ENCODE data around the gene MAD1L1.
"Not testable (repeated sequence)": the region's sequence is repeated elsewhere in the genome, so short reads cannot be mapped to it uniquely, and the experiment has no call there.

Gene MAD1L1

DNA sequence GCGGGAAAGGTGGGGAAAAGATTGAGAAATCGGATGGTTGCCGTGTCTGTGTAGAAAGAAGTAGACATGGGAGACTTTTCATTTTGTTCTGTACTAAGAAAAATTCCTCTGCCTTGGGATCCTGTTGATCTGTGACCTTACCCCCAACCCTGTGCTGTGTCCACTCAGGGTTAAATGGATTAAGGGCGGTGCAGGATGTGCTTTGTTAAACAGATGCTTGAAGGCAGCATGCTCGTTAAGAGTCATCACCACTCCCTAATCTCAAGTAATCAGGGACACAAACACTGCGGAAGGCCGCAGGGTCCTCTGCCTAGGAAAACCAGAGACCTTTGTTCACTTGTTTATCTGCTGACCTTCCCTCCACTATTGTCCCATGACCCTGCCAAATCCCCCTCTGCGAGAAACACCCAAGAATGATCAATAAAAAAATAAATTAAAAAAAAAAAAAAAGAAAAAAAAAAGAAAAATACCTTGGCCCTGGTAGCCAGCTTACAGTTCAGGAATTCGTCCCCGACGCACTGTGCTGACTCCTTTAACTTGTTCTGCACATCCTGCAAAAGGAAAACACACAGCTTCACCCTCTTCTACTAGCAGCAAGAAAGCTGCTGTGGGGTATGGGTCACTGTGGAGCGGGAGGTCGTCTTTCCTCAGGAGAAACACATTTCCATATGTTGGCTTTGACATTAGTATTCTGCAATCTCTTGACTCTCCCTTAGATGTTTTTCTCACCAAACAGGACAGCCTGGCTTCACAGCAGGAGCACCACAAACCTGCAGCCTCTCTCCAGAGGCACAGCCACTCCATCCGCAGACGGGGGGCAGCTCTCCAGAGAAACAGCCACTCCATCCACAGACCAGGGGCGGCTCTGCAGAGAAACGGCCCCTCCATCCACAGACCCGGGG, 36.6 kb upstream of the MAD1L1 start:
- H3K9me3 ChIP-seq; H3K4me3 ChIP-seq; in situ Hi-C loops (cut with MboI; ENCODE audit: low sequenced_read_pairs); H3K36me3 ChIP-seq (replicated peaks); H3K4me1 ChIP-seq; DNase-seq (ENCODE audit: low spot score in 2 of 2); H3K27me3 ChIP-seq (ENCODE audit: low read depth): not testable (repeated sequence)

DNA sequence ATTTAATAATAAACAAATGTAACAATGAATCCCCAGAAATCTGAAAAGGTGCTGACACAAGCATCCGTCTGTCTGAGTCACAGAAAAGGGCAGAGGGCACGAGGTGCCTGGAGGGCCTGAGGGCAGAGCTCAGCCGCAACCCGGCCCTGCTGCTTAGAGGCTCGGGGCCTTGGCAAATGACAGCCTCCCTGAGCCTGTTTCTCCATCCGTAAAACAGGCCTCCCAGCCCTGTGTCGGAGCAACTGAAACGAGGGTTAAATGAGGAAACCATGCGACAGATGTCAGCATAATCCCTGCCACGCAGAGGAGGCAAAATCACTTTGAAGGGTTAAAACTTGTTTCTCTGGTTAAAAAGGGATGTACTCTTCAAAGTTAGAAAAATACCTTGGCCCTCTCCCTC, 34.2 kb upstream of the MAD1L1 start:
- no peaks in the 10 kb centered on the region for H3K9me3 ChIP-seq
- no peaks in the 10 kb centered on the region for H3K27me3 ChIP-seq (ENCODE audit: low read depth)
- no peak overlapping the region for H3K4me3 ChIP-seq
- in situ Hi-C loops (cut with MboI; ENCODE audit: low sequenced_read_pairs), result no loop called here
- no peak for DNase-seq (ENCODE audit: low spot score in 2 of 2)
- H3K36me3 ChIP-seq (replicated peaks), result no peaks in the 10 kb centered on the region; the same call in none of the 2 replicates
- H3K4me1 ChIP-seq, result 0 out of 2 replicates have a peak, but pooled peaks cover 2% of the 10 kb centered on the region

DNA sequence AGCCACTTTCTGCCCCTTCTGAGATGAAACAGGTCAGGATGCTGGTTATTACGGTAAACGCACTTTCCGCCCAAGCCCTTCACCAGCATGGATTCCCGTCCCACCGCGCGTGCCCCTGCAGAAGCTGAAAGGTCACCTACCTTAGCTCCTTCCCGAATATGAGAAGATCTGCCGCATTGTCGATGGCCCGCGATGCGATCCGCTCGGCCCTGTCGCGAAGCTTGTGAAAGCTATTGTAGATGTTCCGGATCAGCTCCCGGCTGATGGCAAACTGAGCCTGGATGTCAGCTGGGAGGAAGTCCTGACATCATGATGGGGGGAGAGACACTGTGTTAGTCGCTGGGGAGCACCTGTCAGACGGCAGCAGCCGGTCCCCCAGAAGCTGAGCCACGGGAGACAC, 31.4 kb upstream of the MAD1L1 start:
- in situ Hi-C loops (cut with MboI; ENCODE audit: low sequenced_read_pairs), result no loop called here
- Histone ChIP-seq H3K4me1 (no peaks in the 10 kb centered on the region), H3K27me3 (ENCODE audit: low read depth) (no peaks in the 10 kb centered on the region), H3K9me3 (no peaks in the 10 kb centered on the region), H3K4me3 (no peak overlapping the region), H3K36me3 (replicated peaks) (no peaks in the 10 kb centered on the region; the same call in 1 of the 2 replicates)
- no peak for DNase-seq (ENCODE audit: low spot score in 2 of 2)

DNA sequence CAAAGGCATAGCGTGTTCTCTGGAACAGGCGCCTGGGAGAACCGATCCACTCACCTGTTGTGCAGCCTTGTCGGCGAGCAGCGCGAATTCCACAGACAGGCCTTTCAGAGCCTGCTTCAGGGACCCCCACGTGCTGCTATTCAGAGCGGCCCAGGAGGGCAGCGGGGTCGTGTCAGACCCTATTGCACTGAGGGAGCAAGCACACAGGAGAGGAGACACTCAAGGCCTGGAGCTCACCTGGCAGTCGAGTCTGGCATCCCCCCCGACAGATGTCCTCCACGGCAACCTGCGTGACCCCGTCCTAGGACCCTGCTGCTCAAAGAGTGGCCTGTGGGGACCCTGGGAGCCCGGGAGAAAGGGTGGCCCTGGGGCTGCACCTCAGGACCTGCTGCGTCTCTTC, 30.4 kb upstream of the MAD1L1 start:
- in situ Hi-C loops (cut with MboI; ENCODE audit: low sequenced_read_pairs), result no loop called here
- DNase-seq (ENCODE audit: low spot score in 2 of 2), result no peak
- Histone ChIP-seq H3K4me3 (no peak overlapping the region), H3K36me3 (replicated peaks) (no peaks in the 10 kb centered on the region; the same call in 1 of the 2 replicates), H3K27me3 (ENCODE audit: low read depth) (no peaks in the 10 kb centered on the region), H3K4me1 (no peaks in the 10 kb centered on the region), H3K9me3 (no peaks in the 10 kb centered on the region)

DNA sequence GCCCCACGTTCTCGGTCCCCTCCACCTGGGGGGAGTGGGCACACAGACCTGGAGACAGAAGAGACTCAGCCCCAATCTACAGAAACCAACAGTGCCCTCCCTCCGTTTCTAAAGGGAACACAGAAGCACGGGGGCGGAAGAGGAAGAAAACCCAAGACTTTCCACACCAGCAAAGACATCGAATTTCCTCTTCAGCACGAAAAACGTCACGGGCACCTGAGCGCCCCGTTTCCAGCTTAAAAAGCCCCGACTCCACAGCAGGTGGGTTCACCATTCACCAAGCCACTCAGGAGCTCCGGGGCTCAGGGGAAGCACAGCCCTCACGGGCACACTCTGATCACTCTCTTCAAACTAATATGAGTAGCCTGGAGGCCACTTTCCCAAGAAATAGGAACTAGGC, 28.9 kb upstream of the MAD1L1 start:
- in situ Hi-C loops (cut with MboI; ENCODE audit: low sequenced_read_pairs), result no loop called here
- Histone ChIP-seq H3K4me3 (no peak overlapping the region), H3K36me3 (replicated peaks) (no peaks in the 10 kb centered on the region; the same call in 1 of the 2 replicates)

DNA sequence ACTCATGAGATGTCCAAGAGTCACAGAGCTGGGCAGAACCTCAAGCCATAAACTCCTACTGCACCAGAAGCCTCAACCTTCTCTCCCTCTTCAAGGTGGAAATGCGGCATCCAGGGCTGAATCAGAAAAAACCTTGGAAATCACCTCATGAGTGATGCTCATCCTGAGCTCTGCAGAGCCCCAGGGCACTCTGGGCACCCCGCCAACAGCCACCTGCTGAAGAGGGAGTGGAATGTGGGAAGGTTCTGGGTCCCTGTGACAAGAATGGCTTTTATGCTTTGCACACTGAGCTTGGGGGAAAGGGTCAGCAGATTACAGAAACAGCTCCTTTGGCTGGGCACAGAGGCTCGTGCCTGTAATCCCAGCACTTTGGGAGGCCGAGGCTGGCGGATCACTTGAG, 28.1 kb upstream of the MAD1L1 start:
- H3K4me3 ChIP-seq, result no peak overlapping the region
- in situ Hi-C loops (cut with MboI; ENCODE audit: low sequenced_read_pairs), result no loop called here
- H3K9me3 ChIP-seq, result no peaks in the 10 kb centered on the region
- H3K4me1 ChIP-seq, result no peaks in the 10 kb centered on the region
- no peaks in the 10 kb centered on the region for H3K27me3 ChIP-seq (ENCODE audit: low read depth)
- DNase-seq (ENCODE audit: low spot score in 2 of 2), result peak; percentile 20 to 76
- no peaks in the 10 kb centered on the region; the same call in 1 of the 2 replicates for H3K36me3 ChIP-seq (replicated peaks)

More for the DNA sequence above, 28.9 kb upstream of the MAD1L1 start:
- no peaks in the 10 kb centered on the region for H3K9me3 ChIP-seq
- DNase-seq (ENCODE audit: low spot score in 2 of 2), result no peak
- no peaks in the 10 kb centered on the region for H3K27me3 ChIP-seq (ENCODE audit: low read depth)
- H3K4me1 ChIP-seq, result no peaks in the 10 kb centered on the region

DNA sequence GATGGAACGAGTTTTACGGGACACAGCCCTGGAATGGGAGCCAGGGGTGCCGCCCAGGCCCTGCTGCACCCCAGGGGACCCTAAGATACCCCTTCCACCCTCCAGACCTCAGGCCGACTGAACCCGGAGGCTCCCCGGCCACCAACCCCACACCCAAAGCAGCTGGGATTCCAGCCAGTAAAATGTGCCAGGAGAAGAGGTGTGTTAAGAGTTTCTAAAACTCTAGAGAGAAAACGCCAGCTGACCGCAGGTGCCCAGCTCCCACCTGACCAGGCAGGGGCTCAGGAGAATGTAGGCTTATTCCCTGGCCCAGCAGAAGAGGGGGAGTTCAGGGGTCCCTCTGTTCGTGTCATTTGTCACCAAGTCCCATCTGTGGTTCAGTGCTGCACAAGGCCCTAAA, 26.7 kb upstream of the MAD1L1 start:
- Histone ChIP-seq H3K9me3 (no peaks in the 10 kb centered on the region), H3K27me3 (ENCODE audit: low read depth) (no peaks in the 10 kb centered on the region), H3K36me3 (replicated peaks) (no peaks in the 10 kb centered on the region; the same call in 1 of the 2 replicates), H3K4me3 (no peak overlapping the region), H3K4me1 (no peaks in the 10 kb centered on the region)
- in situ Hi-C loops (cut with MboI; ENCODE audit: low sequenced_read_pairs), result no loop called here
- DNase-seq (ENCODE audit: low spot score in 2 of 2), result no peak

DNA sequence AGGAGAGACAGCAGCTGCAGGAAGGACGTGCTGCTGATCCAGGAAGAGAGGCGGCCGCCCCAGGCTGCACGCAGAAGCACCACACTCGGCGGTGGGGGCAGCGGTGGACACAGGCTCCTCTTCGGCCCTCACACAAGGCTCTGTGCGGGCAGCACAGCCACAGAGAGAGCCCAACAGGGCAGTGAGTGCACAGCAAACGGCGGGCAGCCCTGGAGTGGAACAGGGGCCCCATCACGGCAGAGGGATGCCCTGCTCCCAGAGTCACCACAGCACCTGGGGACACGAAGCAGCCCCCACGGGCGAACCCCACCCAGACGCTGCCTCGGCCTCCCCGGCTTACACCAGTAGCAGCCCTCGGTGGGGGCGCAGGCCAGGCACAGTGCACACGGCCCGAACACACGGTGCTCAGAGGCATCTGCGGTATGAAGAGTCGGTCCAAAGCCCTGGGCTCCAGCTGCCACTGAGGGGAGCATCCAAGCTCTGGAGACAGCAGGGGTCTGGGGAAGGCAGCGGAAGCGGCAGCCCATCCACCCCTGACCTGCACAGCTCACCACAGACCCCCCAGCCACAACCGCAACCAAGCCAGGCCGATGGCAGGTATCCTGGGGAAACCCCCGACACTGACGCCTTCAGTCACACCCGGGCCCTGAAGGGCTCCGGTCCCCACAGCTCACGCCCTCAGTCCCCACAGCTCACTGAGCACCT, 26.1 kb upstream of the MAD1L1 start:
- H3K27me3 ChIP-seq (ENCODE audit: low read depth), result no peaks in the 10 kb centered on the region
- no peaks in the 10 kb centered on the region for H3K9me3 ChIP-seq
- no peaks in the 10 kb centered on the region for H3K4me1 ChIP-seq
- H3K4me3 ChIP-seq, result no peak overlapping the region
- H3K36me3 ChIP-seq (replicated peaks), result no peaks in the 10 kb centered on the region; the same call in 1 of the 2 replicates
- in situ Hi-C loops (cut with MboI; ENCODE audit: low sequenced_read_pairs), result no loop called here
- no peak for DNase-seq (ENCODE audit: low spot score in 2 of 2)

DNA sequence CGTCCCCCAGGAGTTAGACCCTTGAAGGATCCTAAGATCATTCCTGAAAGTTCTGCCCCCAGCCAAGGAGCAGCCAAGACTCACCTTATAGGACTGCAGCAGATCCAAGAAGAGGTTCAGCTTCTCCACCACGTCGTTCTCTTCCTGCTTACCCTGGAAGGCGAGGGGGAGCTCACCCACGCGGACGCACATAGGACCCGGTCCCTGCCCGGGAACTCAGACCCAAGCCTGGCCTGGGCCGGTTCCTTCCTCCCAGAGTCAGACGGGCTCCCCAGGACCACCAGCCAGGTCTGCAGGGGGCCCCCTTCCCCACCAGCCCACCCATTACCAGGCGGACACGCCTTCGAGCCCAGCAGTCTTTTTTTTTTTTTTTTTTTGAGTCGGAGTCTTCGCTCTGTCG, 24.9 kb upstream of the MAD1L1 start:
- Histone ChIP-seq H3K36me3 (replicated peaks) (no peaks in the 10 kb centered on the region), H3K4me1 (no peaks in the 10 kb centered on the region), H3K4me3 (no peak overlapping the region), H3K9me3 (no peaks in the 10 kb centered on the region), H3K27me3 (ENCODE audit: low read depth) (no peaks in the 10 kb centered on the region)
- in situ Hi-C loops (cut with MboI; ENCODE audit: low sequenced_read_pairs), result no loop called here
- DNase-seq (ENCODE audit: low spot score in 2 of 2), result no peak

DNA sequence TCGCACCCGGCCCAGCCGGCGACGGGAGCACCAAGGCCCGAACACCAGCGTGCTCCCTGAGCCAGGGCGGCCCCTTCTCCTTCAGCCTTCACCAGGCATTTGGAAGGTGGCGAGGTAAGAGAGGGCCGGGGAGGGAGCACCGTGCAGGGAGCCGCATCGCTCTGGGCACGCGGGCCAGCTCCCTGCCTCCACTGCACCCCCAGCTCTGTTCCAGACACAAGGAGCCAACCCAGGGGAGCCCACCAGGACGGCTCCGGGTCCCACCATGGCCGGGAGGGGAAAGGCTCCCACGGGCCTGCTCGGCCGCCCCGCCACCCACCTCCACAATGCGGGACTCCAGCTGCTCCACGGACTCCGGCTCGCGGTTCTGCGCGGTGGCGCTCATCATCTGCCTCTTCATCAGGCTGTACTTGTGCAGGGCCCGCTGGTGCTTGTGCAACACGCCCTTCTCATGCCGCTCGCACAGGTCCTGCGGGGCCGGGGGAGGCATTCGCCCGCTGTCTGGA, 24.4 kb upstream of the MAD1L1 start:
- DNase-seq (ENCODE audit: low spot score in 2 of 2), result no peak
- H3K9me3 ChIP-seq, result no peaks in the 10 kb centered on the region
- in situ Hi-C loops (cut with MboI; ENCODE audit: low sequenced_read_pairs), result no loop called here
- no peaks in the 10 kb centered on the region for H3K4me1 ChIP-seq
- H3K27me3 ChIP-seq (ENCODE audit: low read depth), result no peaks in the 10 kb centered on the region
- no peak overlapping the region for H3K4me3 ChIP-seq
- H3K36me3 ChIP-seq (replicated peaks), result no peaks in the 10 kb centered on the region

DNA sequence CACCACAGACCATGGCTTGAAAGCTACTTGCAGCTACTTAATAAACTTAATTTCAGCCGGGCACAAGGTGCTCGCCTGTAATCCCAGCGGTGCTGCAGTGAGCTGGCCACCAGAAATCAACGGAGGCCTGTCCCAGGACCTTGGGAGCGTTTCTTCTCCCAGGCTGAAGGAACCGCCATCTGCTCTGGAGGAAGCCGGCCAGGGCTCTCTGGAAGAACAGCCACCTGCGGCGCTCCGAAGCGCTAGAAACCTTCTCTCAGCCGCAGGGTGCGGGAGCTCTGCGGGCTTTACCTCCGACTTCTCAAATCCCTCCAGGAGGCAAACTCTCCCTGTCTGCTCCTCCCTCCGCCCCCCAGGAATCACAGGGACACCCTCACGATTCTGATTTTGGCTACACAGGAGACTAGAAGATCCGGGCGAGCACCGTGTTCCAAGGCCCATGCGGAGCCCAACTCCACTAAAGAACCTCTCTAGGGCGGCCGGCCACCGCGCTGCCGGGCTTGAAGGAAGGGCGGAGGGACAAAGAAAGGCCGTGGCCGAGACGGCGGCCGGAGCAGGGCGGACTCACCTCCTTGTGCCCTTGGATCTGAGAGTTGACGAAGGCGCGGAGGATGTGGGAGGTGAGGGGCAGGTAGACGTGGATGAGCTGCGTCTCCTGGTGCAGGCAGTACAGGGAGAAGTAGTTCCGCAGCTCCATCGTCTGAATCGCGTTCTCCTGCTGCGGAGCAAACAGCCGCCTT, 23.7 kb upstream of the MAD1L1 start:
- in situ Hi-C loops (cut with MboI; ENCODE audit: low sequenced_read_pairs), result no loop called here
- no peak for DNase-seq (ENCODE audit: low spot score in 2 of 2)
- Histone ChIP-seq H3K9me3 (no peaks in the 10 kb centered on the region), H3K27me3 (ENCODE audit: low read depth) (no peaks in the 10 kb centered on the region), H3K36me3 (replicated peaks) (no peaks in the 10 kb centered on the region), H3K4me3 (no peak overlapping the region), H3K4me1 (no peaks in the 10 kb centered on the region)

DNA sequence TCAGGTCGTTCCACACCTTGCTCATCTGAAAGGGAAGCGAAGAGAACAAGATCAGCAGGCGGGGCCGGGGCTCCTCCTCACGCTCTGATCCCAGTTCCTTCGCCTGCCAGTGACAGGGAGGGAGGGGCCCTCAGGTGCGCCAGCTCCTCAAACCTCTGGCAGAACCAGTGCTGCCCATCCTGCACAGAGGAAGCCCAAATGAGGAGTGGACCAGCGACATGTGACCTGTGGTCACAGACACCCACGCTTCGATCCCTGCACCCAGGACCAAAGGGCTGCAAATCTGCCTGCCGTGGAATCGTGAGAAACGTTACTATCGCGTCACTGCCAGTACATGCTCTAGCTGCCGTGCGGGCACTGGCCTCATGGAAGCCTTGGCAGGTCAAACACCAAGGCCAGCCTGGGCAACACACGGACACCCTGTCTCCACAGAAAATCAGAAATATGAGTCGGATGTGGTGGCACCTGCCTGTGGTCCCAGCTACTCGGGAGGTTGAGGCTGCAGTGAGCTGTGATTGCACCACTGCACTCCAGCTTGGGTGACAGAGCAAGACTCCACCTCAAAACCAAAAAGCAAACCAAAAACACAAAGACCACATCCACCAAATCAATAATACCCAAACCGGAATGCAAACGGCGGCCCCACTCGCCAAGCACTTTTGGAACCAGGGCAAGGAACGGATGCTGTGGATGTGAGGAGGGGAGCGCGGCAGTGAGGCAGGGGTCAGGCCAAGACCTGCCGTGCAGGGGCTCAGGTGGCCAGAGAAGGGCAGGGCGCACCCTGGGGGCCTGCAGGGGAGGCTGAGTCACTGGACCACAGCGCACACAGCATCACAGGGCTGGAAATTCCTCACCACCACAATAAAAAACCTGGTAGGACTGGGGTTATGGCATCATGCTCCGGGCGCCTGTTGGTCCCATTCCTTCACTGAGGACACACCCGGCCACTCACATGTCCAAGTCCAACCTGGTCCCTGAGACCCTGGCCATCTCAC, 22.7 kb upstream of the MAD1L1 start:
- no peak overlapping the region for H3K4me3 ChIP-seq
- H3K27me3 ChIP-seq (ENCODE audit: low read depth), result no peaks in the 10 kb centered on the region
- H3K4me1 ChIP-seq, result no peaks in the 10 kb centered on the region
- in situ Hi-C loops (cut with MboI; ENCODE audit: low sequenced_read_pairs), result no loop called here
- no peaks in the 10 kb centered on the region for H3K36me3 ChIP-seq (replicated peaks)
- no peaks in the 10 kb centered on the region for H3K9me3 ChIP-seq
- DNase-seq (ENCODE audit: low spot score in 2 of 2), result no peak
